Esophagus squamous epithelium (tissue), 5 donors: Measurements from ENCODE around the gene LANCL1. TPM values are rescaled to one million over a fixed set of nuclear protein-coding genes. Genes with fewer than 3 reads are reported as not detected.
A peak's percentile ranks its signal among the peaks of the same experiment; 100 is the strongest.
"Not testable (repeated sequence)": the region's sequence is repeated elsewhere in the genome, so short reads cannot be mapped to it uniquely, and the experiment has no call there.

Experiments used
- DNase-seq: peaks from one replicate; lab custom pipeline; 2025; lab: John Stamatoyannopoulos, UW
- H3K27ac ChIP-seq, 4 donors: fragments of 200-600 bp; sonication (generic); one replicate each; pipeline ENCODE4 v1.5.1; 2016 to 2019; ENCODE audit warnings: mild to moderate bottlenecking in 1 of 4
- H3K27me3 ChIP-seq, 4 donors: fragments of 200-600 bp; sonication (generic); 1 replicate in 3 of 4; 2 replicates in 1 of 4; pipeline versions ENCODE4 v1.5.1 to v1.6.0; 2017 to 2021; ENCODE audit warnings: antibody characterized with exemption in 1 of 4
- H3K36me3 ChIP-seq, 3 donors: fragments of 200-600 bp; sonication (generic); one replicate each; pipeline ENCODE4 v1.5.1; 2016 to 2019
- H3K4me1 ChIP-seq, 3 donors: fragments of 200-600 bp; sonication (generic); one replicate each; pipeline ENCODE4 v1.5.1; 2017 to 2019
- H3K4me3 ChIP-seq, 4 donors: fragments of 200-600 bp; sonication (generic); 1 replicate in 3 of 4; 2 replicates in 1 of 4; pipeline ENCODE4 v1.5.1; 2016 to 2019; ENCODE audit warnings: mild to moderate bottlenecking in 2 of 4, moderate library complexity in 1 of 4
- H3K9me3 ChIP-seq, 3 donors: fragments of 200-600 bp; sonication (generic); one replicate each; pipeline ENCODE4 v1.5.1; 2016 to 2019
- CTCF ChIP-seq, 6 experiments: fragments of 450-650 bp in 4 of 6; fragments of 200-600 bp in 2 of 6; sonication (generic) in 2 of 6; IDR thresholded peaks; one replicate each; pipeline ENCODE4 v1.5.1; 2016 to 2019; ENCODE audit warnings: antibody characterized with exemption in 6 of 6, mild to moderate bottlenecking in 4 of 6, moderate library complexity in 4 of 6
- POLR2A ChIP-seq, 4 donors: fragments of 450-650 bp; IDR thresholded peaks; one replicate each; pipeline ENCODE4 v1.6.1; 2017; ENCODE audit warnings: antibody characterized with exemption in 4 of 4, mild to moderate bottlenecking in 4 of 4, moderate library complexity in 3 of 4
- WGBS, 2 donors: methylation state at CpG; one replicate each; pipeline ENCODE4 v1.1.5; 2018; 5-methylcytosine and 5-hydroxymethylcytosine counted together
- intact Hi-C: fragments of 100-400 bp; cut with DNase I; formaldehyde crosslinking; loops from one replicate; pipeline ENCODE4 v1.15.0; 2022
- total RNA-seq, 4 donors: library from RNA; depleted of rRNA; stranded (reverse); fragments of >200 nt; gene quantifications; one replicate each; pipeline ENCODE4 v1.1.0, GENCODE V29; 2016
- donor health status: DM: yes; HTN: yes; CAD: no.

LANCL1 gene
- total RNA-seq, 4 donors from 2014 or later = 15.4 to 28.9 (median 24.5) TPM

GRCh38 chr2:210452194-210452593, 24.4 kb downstream of the LANCL1 start:
- no peak for DNase-seq
- Histone ChIP-seq H3K4me3 (no peak overlapping the region), H3K36me3 (peaks cover 0 to 83% (median 12%) of the 10 kb centered on the region in 3 donors), H3K9me3 (peaks cover 0 to 12% (median 0%) of the 10 kb centered on the region in 3 donors), H3K27ac (no peak overlapping the region), H3K27me3 (no peaks in the 10 kb centered on the region), H3K4me1 (no peaks in the 10 kb centered on the region)
- TF ChIP-seq CTCF (IDR thresholded peaks at IDR 0.05) (no peak), POLR2A (IDR thresholded peaks at IDR 0.05) (no peak)
- intact Hi-C loops = no loop called here
- WGBS, 2 donors = 94 to 98% methylated on average over 2 of the region's 2 CpGs

GRCh38 chr2:210450942-210451341, 25.6 kb downstream of the LANCL1 start:
- Histone ChIP-seq H3K9me3 (peaks cover 0 to 14% (median 0%) of the 10 kb centered on the region in 3 donors), H3K36me3 (peaks cover 0 to 78% (median 12%) of the 10 kb centered on the region in 3 donors)
- WGBS, 2 donors = 90 to 92% methylated on average over 3 of the region's 3 CpGs
- intact Hi-C loops, H3K27me3 ChIP-seq, H3K4me1 ChIP-seq, H3K4me3 ChIP-seq, H3K27ac ChIP-seq, DNase-seq: not testable (repeated sequence)

GRCh38 chr2:210445732-210446131, 30.8 kb downstream of the LANCL1 start:
- intact Hi-C loops = no loop called here
- peaks cover 0 to 46% (median 0%) of the 10 kb centered on the region in 3 donors for H3K36me3 ChIP-seq
- H3K27ac ChIP-seq = no peak overlapping the region
- H3K4me3 ChIP-seq = no peak overlapping the region
- WGBS, 2 donors = 83% methylated on average over 2 of the region's 3 CpGs; no CpG with 5 or more reads in 1 of the 2 donors
- TF ChIP-seq CTCF (IDR thresholded peaks at IDR 0.05) = no peak
- TF ChIP-seq POLR2A (IDR thresholded peaks at IDR 0.05) = no peak
- no peak for DNase-seq
- no peaks in the 10 kb centered on the region for H3K27me3 ChIP-seq
- no peaks in the 10 kb centered on the region for H3K4me1 ChIP-seq
- H3K9me3 ChIP-seq = peaks cover 0 to 14% (median 0%) of the 10 kb centered on the region in 3 donors

GRCh38 chr2:210445116-210445707, 31.3 kb downstream of the LANCL1 start:
- intact Hi-C loops = no loop called here
- DNase-seq = no peak

GRCh38 chr2:210443527-210443926, 33.0 kb downstream of the LANCL1 start:
- intact Hi-C loops = no loop called here
- 94 to 97% methylated on average over 3 of the region's 3 CpGs for WGBS, 2 donors
- no peaks in the 10 kb centered on the region for H3K4me1 ChIP-seq

More at GRCh38 chr2:210445116-210445707, 31.3 kb downstream of the LANCL1 start:
- peaks cover 0 to 14% (median 0%) of the 10 kb centered on the region in 3 donors for H3K9me3 ChIP-seq
- no peaks in the 10 kb centered on the region for H3K27me3 ChIP-seq
- no peak for TF ChIP-seq POLR2A (IDR thresholded peaks at IDR 0.05)
- TF ChIP-seq CTCF (IDR thresholded peaks at IDR 0.05) = peak; percentile 35 to 67 (median 52)
- 42% methylated on average over 3 of the region's 3 CpGs for WGBS, 2 donors
- peaks cover 0 to 46% (median 0%) of the 10 kb centered on the region in 3 donors for H3K36me3 ChIP-seq
- H3K4me3 ChIP-seq = no peak overlapping the region
- H3K4me1 ChIP-seq = no peaks in the 10 kb centered on the region
- no peak overlapping the region for H3K27ac ChIP-seq

More at GRCh38 chr2:210443527-210443926, 33.0 kb downstream of the LANCL1 start:
- Histone ChIP-seq H3K9me3 (peaks cover 0 to 14% (median 0%) of the 10 kb centered on the region in 3 donors), H3K27me3 (no peaks in the 10 kb centered on the region), H3K27ac (no peak overlapping the region), H3K36me3 (peaks cover 0 to 47% (median 0%) of the 10 kb centered on the region in 3 donors), H3K4me3 (no peak overlapping the region)
- TF ChIP-seq CTCF (IDR thresholded peaks at IDR 0.05) (no peak), POLR2A (IDR thresholded peaks at IDR 0.05) (no peak)
- DNase-seq = no peak
